ENCODE data around the gene ADGRG1. TPM values are rescaled to one million over a fixed set of nuclear protein-coding genes. Genes with fewer than 3 reads are reported as not detected.

Gene ADGRG1
- total and polyA plus RNA-seq, 2 experiments from 2014 or later: 45.9 to 58.0 TPM

DNA sequence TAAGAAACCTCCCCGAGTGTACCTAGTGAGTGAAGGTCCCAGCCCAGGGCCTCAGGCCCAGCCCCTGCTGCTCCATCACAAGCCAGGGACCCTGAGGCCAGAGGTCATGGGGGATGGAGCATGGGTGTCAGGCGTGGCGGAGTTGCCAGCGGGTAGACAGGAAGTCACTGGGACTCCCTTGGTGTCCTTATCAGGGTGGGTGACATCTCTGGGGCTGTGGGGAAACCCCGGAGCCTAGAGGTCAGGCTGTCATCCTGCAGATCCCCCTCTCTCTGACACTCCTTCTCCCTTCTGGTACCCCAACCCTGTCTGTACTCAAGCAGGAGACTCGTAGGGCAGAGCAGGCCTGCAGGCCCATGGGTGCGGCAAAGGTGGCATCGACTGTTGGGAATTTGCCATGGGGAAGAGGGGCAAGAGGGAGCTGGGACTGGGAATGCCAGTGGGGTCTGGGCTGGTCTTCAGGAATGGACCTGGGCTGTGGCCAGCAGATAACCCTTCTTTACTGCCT, 10.8 kb upstream of the ADGRG1 start:
- no peaks in the 10 kb centered on the region for H3K27me3 ChIP-seq
- no peak overlapping the region for H3K4me3 ChIP-seq
- peaks cover 22% of the 10 kb centered on the region for H3K4me1 ChIP-seq (ENCODE audit: insufficient read depth)
- WGBS (ENCODE audit: low lambda C conversion rate, missing lambda C conversion rate): 91% methylated on average over 8 of the region's 8 CpGs
- H3K79me2 ChIP-seq: peaks cover 21% of the 10 kb centered on the region
- no peaks in the 10 kb centered on the region for H3K9me3 ChIP-seq (ENCODE audit: low read depth)
- H4K20me1 ChIP-seq (ENCODE audit: insufficient read depth, poor library complexity, severe bottlenecking): no peaks in the 10 kb centered on the region
- H3K27ac ChIP-seq: no peak overlapping the region
- no peak overlapping the region for H2AFZ ChIP-seq
- H3K36me3 ChIP-seq (replicated peaks; ENCODE audit: insufficient read depth, low read depth): no peaks in the 10 kb centered on the region
- no peak overlapping the region for H3K4me2 ChIP-seq
- TF ChIP-seq EZH2phosphoT487 (IDR thresholded peaks at IDR 0.05; ENCODE audit: low read depth, severe bottlenecking, unreplicated experiment) (no peak), EZH2 (IDR thresholded peaks at IDR 0.05; ENCODE audit: borderline replicate concordance) (no peak)
- TF ChIP-seq, protein P1, sequence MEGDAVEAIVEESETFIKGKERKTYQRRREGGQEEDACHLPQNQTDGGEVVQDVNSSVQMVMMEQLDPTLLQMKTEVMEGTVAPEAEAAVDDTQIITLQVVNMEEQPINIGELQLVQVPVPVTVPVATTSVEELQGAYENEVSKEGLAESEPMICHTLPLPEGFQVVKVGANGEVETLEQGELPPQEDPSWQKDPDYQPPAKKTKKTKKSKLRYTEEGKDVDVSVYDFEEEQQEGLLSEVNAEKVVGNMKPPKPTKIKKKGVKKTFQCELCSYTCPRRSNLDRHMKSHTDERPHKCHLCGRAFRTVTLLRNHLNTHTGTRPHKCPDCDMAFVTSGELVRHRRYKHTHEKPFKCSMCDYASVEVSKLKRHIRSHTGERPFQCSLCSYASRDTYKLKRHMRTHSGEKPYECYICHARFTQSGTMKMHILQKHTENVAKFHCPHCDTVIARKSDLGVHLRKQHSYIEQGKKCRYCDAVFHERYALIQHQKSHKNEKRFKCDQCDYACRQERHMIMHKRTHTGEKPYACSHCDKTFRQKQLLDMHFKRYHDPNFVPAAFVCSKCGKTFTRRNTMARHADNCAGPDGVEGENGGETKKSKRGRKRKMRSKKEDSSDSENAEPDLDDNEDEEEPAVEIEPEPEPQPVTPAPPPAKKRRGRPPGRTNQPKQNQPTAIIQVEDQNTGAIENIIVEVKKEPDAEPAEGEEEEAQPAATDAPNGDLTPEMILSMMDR (IDR thresholded peaks at IDR 0.05; ENCODE audit: poor library complexity): no peak
- DNase-seq (ENCODE audit: low spot score): no peak
- no peaks in the 10 kb centered on the region for H3K9me2 ChIP-seq (replicated peaks; ENCODE audit: insufficient read depth)

DNA sequence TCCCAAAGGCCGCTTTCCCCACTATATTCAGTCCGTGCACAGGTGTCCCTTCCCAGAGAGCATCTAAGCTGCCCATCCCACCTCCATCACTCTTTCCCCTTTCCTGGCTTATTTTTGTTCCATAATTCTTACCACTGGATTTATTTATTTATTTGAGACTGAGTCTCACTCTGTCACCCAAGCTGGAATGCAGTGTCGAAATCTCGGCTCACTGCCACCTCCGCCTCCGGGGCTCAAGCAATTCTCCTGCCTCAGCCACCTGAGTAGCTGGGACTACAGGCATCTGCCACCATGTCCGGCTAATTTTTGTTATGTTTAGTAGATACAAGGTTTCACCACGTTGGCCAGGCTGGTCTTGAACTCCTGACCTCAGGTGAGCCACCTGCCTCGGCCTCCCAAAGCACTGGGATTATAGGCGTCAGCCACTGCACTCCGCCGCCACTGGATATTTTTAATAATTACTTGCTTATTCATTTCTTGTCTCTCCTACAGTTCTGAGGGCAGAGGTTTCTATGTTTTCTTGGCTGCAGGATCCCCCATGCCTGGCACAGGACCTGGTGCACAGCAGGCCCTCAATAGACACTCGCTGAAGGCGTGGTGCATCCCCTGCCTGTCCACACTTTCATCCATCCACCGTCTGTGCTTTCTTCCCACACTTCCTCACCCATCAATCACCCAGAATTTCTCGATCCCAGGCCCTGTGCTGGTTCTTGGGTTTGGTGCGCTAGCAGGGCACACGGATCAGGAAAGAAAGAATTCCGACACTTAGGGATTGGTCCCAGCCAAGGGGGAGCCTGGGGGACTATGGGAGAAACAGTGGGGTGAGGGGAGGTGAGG, 9.9 kb upstream of the ADGRG1 start:
- Histone ChIP-seq H3K9me3 (ENCODE audit: low read depth) (no peaks in the 10 kb centered on the region), H3K27me3 (no peaks in the 10 kb centered on the region), H3K4me1 (ENCODE audit: insufficient read depth) (peaks cover 29% of the 10 kb centered on the region), H3K4me3 (no peak overlapping the region), H4K20me1 (ENCODE audit: insufficient read depth, poor library complexity, severe bottlenecking) (no peaks in the 10 kb centered on the region), H3K79me2 (peaks cover 29% of the 10 kb centered on the region), H2AFZ (no peak overlapping the region), H3K9me2 (replicated peaks; ENCODE audit: insufficient read depth) (no peaks in the 10 kb centered on the region), H3K27ac (peak overlapping the region; percentile 94), H3K4me2 (no peak overlapping the region), H3K36me3 (replicated peaks; ENCODE audit: insufficient read depth, low read depth) (no peaks in the 10 kb centered on the region)
- 87% methylated on average over 19 of the region's 19 CpGs for WGBS (ENCODE audit: low lambda C conversion rate, missing lambda C conversion rate)
- no peak for DNase-seq (ENCODE audit: low spot score)
- TF ChIP-seq, protein P1 (IDR thresholded peaks at IDR 0.05; ENCODE audit: poor library complexity): no peak
- no peak for TF ChIP-seq EZH2phosphoT487 (IDR thresholded peaks at IDR 0.05; ENCODE audit: low read depth, severe bottlenecking, unreplicated experiment)
- TF ChIP-seq EZH2 (IDR thresholded peaks at IDR 0.05; ENCODE audit: borderline replicate concordance): no peak

- Histone ChIP-seq H3K79me2 (peaks cover 36% of the 10 kb centered on the region), H3K9me2 (replicated peaks; ENCODE audit: insufficient read depth) (no peaks in the 10 kb centered on the region), H3K4me1 (ENCODE audit: insufficient read depth) (peaks cover 29% of the 10 kb centered on the region), H3K27ac (peak overlapping the region; percentile 94), H3K4me2 (peak overlapping the region; percentile 84), H3K27me3 (no peaks in the 10 kb centered on the region), H3K36me3 (replicated peaks; ENCODE audit: insufficient read depth, low read depth) (no peaks in the 10 kb centered on the region), H3K9me3 (ENCODE audit: low read depth) (no peaks in the 10 kb centered on the region), H2AFZ (no peak overlapping the region), H4K20me1 (ENCODE audit: insufficient read depth, poor library complexity, severe bottlenecking) (no peaks in the 10 kb centered on the region), H3K4me3 (no peak overlapping the region)
- no peak for DNase-seq (ENCODE audit: low spot score)
- 79% methylated on average over 8 of the region's 8 CpGs for WGBS (ENCODE audit: low lambda C conversion rate, missing lambda C conversion rate)
- no peak for TF ChIP-seq EZH2 (IDR thresholded peaks at IDR 0.05; ENCODE audit: borderline replicate concordance)
Observed at GRCh38 chr16:57619133-57619605, 9.3 kb upstream of the ADGRG1 start.
